HCT116 (cell line): ENCODE results near the gene TPH2. TPM values are rescaled to one million over a fixed set of nuclear protein-coding genes. Genes with fewer than 3 reads are reported as not detected.

ENCODE experiments used
- ATAC-seq: fragments of 200-7000 bp; cut with Tn5 transposase; 2 replicates; pipeline ENCODE4 v1.9.1; 2020; ENCODE audit warnings: mild to moderate bottlenecking, moderate library complexity
- BruUV-seq: library from RNA; stranded (reverse); fragments of 400-500 nt; replicated peaks from 2 replicates; lab custom pipeline; 2021; lab: Mats Ljungman, UMichigan
- CTCF ChIA-PET: fragments of 300-600 bp; sonication (Branson Sonifier 250); formaldehyde crosslinking; loops from one replicate; lab custom pipeline; 2021; ENCODE audit warnings: antibody characterized with exemption; lab: Charles Lee
- POLR2A ChIA-PET: fragments of 300-600, 350-600 bp; sonication (Branson Sonifier 250); formaldehyde crosslinking; loops from one replicate; lab custom pipeline; 2021; ENCODE audit warnings: antibody characterized with exemption; lab: Charles Lee
- RAD21 ChIA-PET, 2 experiments: fragments of 300-600 bp; sonication (Branson Sonifier 250); formaldehyde crosslinking; loops; one replicate each; lab custom pipeline; 2023; ENCODE audit warnings: low total read pairs in 2 of 2; ENCODE audit not compliant: uncharacterized antibody in 2 of 2, unreplicated experiment in 2 of 2, low non-redundant PET in 1 of 2; lab: Charles Lee
- DNase-seq: peaks from one replicate; pipeline ENCODE4 v3.0.0-alpha.2; 2010; ENCODE audit warnings: low read depth, low spot score
- H2AFZ ChIP-seq: fragments of 200-600 bp; shearing (Covaris generic), sonication (generic); 2 replicates; pipeline ENCODE4 v1.6.1; 2017; ENCODE audit warnings: low read depth, mixed run types, mixed read lengths, antibody characterized with exemption, low read length; ENCODE audit not compliant: poor library complexity, severe bottlenecking
- H3K27ac ChIP-seq: 2 replicates; pipeline ENCODE4 v1.5.1; 2012; ENCODE audit warnings: low read depth, low read length
- H3K27me3 ChIP-seq: fragments of 200-600 bp; sonication (generic); 2 replicates; pipeline ENCODE4 v1.6.1; 2016; ENCODE audit warnings: mixed run types, low read length, mixed read lengths; ENCODE audit not compliant: insufficient read depth
- H3K36me3 ChIP-seq, 2 experiments: fragments of 200-500 bp in 1 of 2; fragments of 200-600 bp in 1 of 2; sonication (Bioruptor generic) in 1 of 2; sonication (generic) in 1 of 2; 2 replicates each; pipeline versions ENCODE4 v1.5.1 to v1.6.1; 2014 to 2016; ENCODE audit warnings: low read length in 2 of 2, inconsistent platforms in 1 of 2, mixed read lengths in 1 of 2, mixed run types in 1 of 2; ENCODE audit not compliant: insufficient read depth in 2 of 2, control insufficient read depth in 1 of 2
- H3K4me1 ChIP-seq, 2 experiments: fragments of 200-600 bp in 1 of 2; sonication (generic) in 1 of 2; 2 replicates each; pipeline versions ENCODE4 v1.5.1 to v1.6.1; 2012 to 2017; ENCODE audit warnings: low read length in 2 of 2, inconsistent platforms in 1 of 2, mild to moderate bottlenecking in 1 of 2, mixed read lengths in 1 of 2, mixed run types in 1 of 2, moderate library complexity in 1 of 2; ENCODE audit not compliant: insufficient read depth in 2 of 2, control insufficient read depth in 1 of 2
- H3K4me2 ChIP-seq: fragments of 200-600 bp; sonication (generic); 2 replicates; pipeline ENCODE4 v1.6.1; 2017; ENCODE audit warnings: mixed run types, low read length, mixed read lengths
- H3K4me3 ChIP-seq, 2 experiments: fragments of 200-600 bp in 1 of 2; sonication (generic) in 1 of 2; replicated peaks in 1 of 2; 2 replicates each; pipeline ENCODE4 v1.5.1; 2011 to 2016; ENCODE audit warnings: low read length in 2 of 2, control low read depth in 1 of 2, low read depth in 1 of 2, mild to moderate bottlenecking in 1 of 2, mixed read lengths in 1 of 2, mixed run types in 1 of 2
- H3K79me2 ChIP-seq: fragments of 200-600 bp; sonication (generic); 2 replicates; pipeline ENCODE4 v1.6.1; 2017; ENCODE audit warnings: mild to moderate bottlenecking, mixed run types, low read length, moderate library complexity, mixed read lengths; ENCODE audit not compliant: insufficient read depth
- H3K9ac ChIP-seq: fragments of 200-600 bp; sonication (generic); 2 replicates; pipeline ENCODE4 v1.6.1; 2016; ENCODE audit warnings: low read length, mixed read lengths
- H3K9me2 ChIP-seq: fragments of 200-600 bp; sonication (generic), shearing (Covaris generic); 2 replicates; pipeline ENCODE4 v1.6.1; 2017; ENCODE audit warnings: mixed run types, mild to moderate bottlenecking, moderate library complexity; ENCODE audit not compliant: insufficient read depth
- H3K9me3 ChIP-seq, 2 experiments: fragments of 200-500 bp in 1 of 2; fragments of 200-600 bp in 1 of 2; sonication (Bioruptor generic) in 1 of 2; sonication (generic) in 1 of 2; 2 replicates each; pipeline ENCODE4 v1.6.1; 2014 to 2017; ENCODE audit warnings: low read length in 2 of 2, mixed read lengths in 2 of 2, inconsistent platforms in 1 of 2, low read depth in 1 of 2, mild to moderate bottlenecking in 1 of 2, mixed run types in 1 of 2, moderate library complexity in 1 of 2; ENCODE audit not compliant: control insufficient read depth in 1 of 2, insufficient read depth in 1 of 2
- H4K20me1 ChIP-seq: fragments of 200-600 bp; sonication (generic), shearing (Covaris generic); 2 replicates; pipeline ENCODE4 v1.6.1; 2017; ENCODE audit warnings: mixed run types, mild to moderate bottlenecking, moderate library complexity; ENCODE audit not compliant: insufficient read depth
- CBX3 ChIP-seq: IDR thresholded peaks from 2 replicates; pipeline ENCODE4 v1.6.1; 2012; ENCODE audit warnings: low read depth
- EGR1 ChIP-seq: IDR thresholded peaks from 2 replicates; pipeline ENCODE4 v1.6.1; 2012; ENCODE audit warnings: low read depth
- ELF1 ChIP-seq: IDR thresholded peaks from 2 replicates; pipeline ENCODE4 v1.6.1; 2012; ENCODE audit warnings: low read depth, borderline replicate concordance
- EZH2 ChIP-seq: fragments of 200-600 bp; sonication (generic); IDR thresholded peaks from 2 replicates; pipeline ENCODE4 v1.6.1; 2017; ENCODE audit warnings: antibody characterized with exemption, mixed run types
- EZH2phosphoT487 ChIP-seq: fragments of 200-600 bp; IDR thresholded peaks from 2 replicates; pipeline ENCODE4 v1.6.1; 2018; ENCODE audit warnings: antibody characterized with exemption, borderline replicate concordance
- FOSL1 ChIP-seq: IDR thresholded peaks from 2 replicates; pipeline ENCODE4 v1.6.1; 2012; ENCODE audit warnings: low read depth
- POLR2AphosphoS5 ChIP-seq: IDR thresholded peaks from 2 replicates; pipeline ENCODE4 v1.6.1; 2011; ENCODE audit warnings: mild to moderate bottlenecking, low read depth, low read length, moderate library complexity
- RAD21 ChIP-seq: IDR thresholded peaks from 2 replicates; pipeline ENCODE4 v1.6.1; 2012; ENCODE audit warnings: low read depth, mild to moderate bottlenecking
- SIN3A ChIP-seq: IDR thresholded peaks from 2 replicates; pipeline ENCODE4 v1.6.1; 2012; ENCODE audit warnings: low read depth
- SP1 ChIP-seq: IDR thresholded peaks from 2 replicates; pipeline ENCODE4 v1.6.1; 2012; ENCODE audit warnings: low read depth
- SRF ChIP-seq: IDR thresholded peaks from 2 replicates; pipeline ENCODE4 v1.6.1; 2012; ENCODE audit warnings: low read depth
- TCF7L2 ChIP-seq: IDR thresholded peaks from 2 replicates; pipeline ENCODE4 v1.7.0; 2011; ENCODE audit warnings: borderline replicate concordance, inconsistent platforms; ENCODE audit not compliant: insufficient read depth, insufficient read length; ENCODE audit errors: extremely low read depth
- ZNF274 ChIP-seq: fragments of 200-500 bp; sonication (Bioruptor generic); IDR thresholded peaks from 2 replicates; pipeline ENCODE4 v1.6.1; 2014; ENCODE audit warnings: mild to moderate bottlenecking, low read depth, low read length, inconsistent platforms
- intact Hi-C: fragments of 100-400 bp; cut with micrococcal nuclease; formaldehyde crosslinking; loops from 2 replicates; pipeline ENCODE4 v1.10.0; 2022
- total RNA-seq: library from RNA; stranded (reverse); gene quantifications from one replicate; pipeline ENCODE4 v1.2.1, GENCODE V29; 2021; ENCODE audit not compliant: unreplicated experiment
- TF ChIP-seq, protein P1 (sequence below): IDR thresholded peaks from 2 replicates; pipeline ENCODE4 v1.6.1; 2012; ENCODE audit warnings: low read depth
- TF ChIP-seq, protein P2 (sequence below): IDR thresholded peaks from 2 replicates; pipeline ENCODE4 v1.6.1; 2012
- TF ChIP-seq, protein P3 (sequence below), 3 experiments: fragments of 200-600 bp in 1 of 3; sonication (generic) in 1 of 3; IDR thresholded peaks in 2 of 3; conservative IDR thresholded peaks in 1 of 3; 2 replicates each; pipeline ENCODE4 v1.5.1; 2012 to 2017; ENCODE audit warnings: low read depth in 2 of 3, low read length in 2 of 3, antibody characterized with exemption in 1 of 3, borderline replicate concordance in 1 of 3, control low read depth in 1 of 3, mild to moderate bottlenecking in 1 of 3, mixed read lengths in 1 of 3, mixed run types in 1 of 3, moderate library complexity in 1 of 3; ENCODE audit not compliant: insufficient read depth in 1 of 3

Gene TPH2
- total RNA-seq, 1 experiment from 2014 or later, result not detected

DNA sequence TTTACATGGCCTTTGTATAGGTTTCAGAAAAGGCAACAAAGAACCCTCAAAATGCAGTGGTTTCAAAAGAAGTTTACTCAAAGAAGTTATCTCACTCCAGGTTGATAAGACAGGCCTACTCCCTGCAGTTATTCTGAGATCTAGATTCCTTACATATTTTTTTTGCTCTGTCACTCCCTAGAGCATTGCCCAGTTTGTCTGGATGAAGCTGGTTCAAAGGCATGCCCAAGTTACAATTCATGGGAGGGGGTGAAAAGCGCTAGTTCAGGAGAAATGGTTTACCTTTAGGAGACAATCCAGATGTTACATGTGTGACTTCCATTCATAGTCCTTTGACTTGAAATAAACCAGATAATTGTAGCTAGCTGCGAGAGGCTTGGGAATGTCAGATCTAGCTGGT, 115.0 kb downstream of the TPH2 start:
- no peak overlapping the region for H2AFZ ChIP-seq
- H3K4me1 ChIP-seq, result no peaks in the 10 kb centered on the region
- no peaks in the 10 kb centered on the region for H3K9me3 ChIP-seq
- ChIA-PET CTCF (no interaction called here), RAD21 (no interaction called here), POLR2A (no interaction called here)
- H3K9ac ChIP-seq, result no peak overlapping the region
- TF ChIP-seq SRF, result no peak
- TF ChIP-seq SIN3A, result no peak
- TF ChIP-seq, protein P1, sequence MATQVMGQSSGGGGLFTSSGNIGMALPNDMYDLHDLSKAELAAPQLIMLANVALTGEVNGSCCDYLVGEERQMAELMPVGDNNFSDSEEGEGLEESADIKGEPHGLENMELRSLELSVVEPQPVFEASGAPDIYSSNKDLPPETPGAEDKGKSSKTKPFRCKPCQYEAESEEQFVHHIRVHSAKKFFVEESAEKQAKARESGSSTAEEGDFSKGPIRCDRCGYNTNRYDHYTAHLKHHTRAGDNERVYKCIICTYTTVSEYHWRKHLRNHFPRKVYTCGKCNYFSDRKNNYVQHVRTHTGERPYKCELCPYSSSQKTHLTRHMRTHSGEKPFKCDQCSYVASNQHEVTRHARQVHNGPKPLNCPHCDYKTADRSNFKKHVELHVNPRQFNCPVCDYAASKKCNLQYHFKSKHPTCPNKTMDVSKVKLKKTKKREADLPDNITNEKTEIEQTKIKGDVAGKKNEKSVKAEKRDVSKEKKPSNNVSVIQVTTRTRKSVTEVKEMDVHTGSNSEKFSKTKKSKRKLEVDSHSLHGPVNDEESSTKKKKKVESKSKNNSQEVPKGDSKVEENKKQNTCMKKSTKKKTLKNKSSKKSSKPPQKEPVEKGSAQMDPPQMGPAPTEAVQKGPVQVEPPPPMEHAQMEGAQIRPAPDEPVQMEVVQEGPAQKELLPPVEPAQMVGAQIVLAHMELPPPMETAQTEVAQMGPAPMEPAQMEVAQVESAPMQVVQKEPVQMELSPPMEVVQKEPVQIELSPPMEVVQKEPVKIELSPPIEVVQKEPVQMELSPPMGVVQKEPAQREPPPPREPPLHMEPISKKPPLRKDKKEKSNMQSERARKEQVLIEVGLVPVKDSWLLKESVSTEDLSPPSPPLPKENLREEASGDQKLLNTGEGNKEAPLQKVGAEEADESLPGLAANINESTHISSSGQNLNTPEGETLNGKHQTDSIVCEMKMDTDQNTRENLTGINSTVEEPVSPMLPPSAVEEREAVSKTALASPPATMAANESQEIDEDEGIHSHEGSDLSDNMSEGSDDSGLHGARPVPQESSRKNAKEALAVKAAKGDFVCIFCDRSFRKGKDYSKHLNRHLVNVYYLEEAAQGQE, result no peak
- no peak for TF ChIP-seq EGR1
- TF ChIP-seq ELF1, result no peak
- no peak for TF ChIP-seq RAD21
- no peak for TF ChIP-seq POLR2AphosphoS5
- TF ChIP-seq EZH2phosphoT487, result no peak
- TF ChIP-seq, protein P2, sequence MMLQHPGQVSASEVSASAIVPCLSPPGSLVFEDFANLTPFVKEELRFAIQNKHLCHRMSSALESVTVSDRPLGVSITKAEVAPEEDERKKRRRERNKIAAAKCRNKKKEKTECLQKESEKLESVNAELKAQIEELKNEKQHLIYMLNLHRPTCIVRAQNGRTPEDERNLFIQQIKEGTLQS, result no peak
- TF ChIP-seq EZH2, result no peak
- TF ChIP-seq CBX3, result no peak
- no peak for TF ChIP-seq SP1
- TF ChIP-seq ZNF274, result no peak
- TF ChIP-seq, protein P3, sequence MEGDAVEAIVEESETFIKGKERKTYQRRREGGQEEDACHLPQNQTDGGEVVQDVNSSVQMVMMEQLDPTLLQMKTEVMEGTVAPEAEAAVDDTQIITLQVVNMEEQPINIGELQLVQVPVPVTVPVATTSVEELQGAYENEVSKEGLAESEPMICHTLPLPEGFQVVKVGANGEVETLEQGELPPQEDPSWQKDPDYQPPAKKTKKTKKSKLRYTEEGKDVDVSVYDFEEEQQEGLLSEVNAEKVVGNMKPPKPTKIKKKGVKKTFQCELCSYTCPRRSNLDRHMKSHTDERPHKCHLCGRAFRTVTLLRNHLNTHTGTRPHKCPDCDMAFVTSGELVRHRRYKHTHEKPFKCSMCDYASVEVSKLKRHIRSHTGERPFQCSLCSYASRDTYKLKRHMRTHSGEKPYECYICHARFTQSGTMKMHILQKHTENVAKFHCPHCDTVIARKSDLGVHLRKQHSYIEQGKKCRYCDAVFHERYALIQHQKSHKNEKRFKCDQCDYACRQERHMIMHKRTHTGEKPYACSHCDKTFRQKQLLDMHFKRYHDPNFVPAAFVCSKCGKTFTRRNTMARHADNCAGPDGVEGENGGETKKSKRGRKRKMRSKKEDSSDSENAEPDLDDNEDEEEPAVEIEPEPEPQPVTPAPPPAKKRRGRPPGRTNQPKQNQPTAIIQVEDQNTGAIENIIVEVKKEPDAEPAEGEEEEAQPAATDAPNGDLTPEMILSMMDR (IDR thresholded peaks at IDR 0.05 in 2 of 3, conservative IDR thresholded peaks at IDR 0.05 in 1 of 3; ENCODE audit: borderline replicate concordance in 1 of 3, insufficient read depth in 1 of 3, low read depth in 2 of 3, low read length in 2 of 3), result no peak
- TF ChIP-seq TCF7L2, result no peak
- no peak for TF ChIP-seq FOSL1
- H3K4me3 ChIP-seq, result no peak overlapping the region
- DNase-seq (no peak), ATAC-seq (no peak)
- no peaks in the 10 kb centered on the region for H3K9me2 ChIP-seq
- H3K4me2 ChIP-seq, result no peak overlapping the region
- H3K79me2 ChIP-seq, result no peaks in the 10 kb centered on the region
- intact Hi-C loops, result no loop called here
- no peaks in the 10 kb centered on the region for H3K36me3 ChIP-seq
- no peaks in the 10 kb centered on the region for H3K27me3 ChIP-seq
- no peak overlapping the region for H3K27ac ChIP-seq
- no peaks in the 10 kb centered on the region for H4K20me1 ChIP-seq
- BruUV-seq, result no TSS peak
